GM19351 (cell line): Measurements from ENCODE around the gene TBK1.
A peak's percentile ranks its signal among the peaks of the same experiment; 100 is the strongest.

Experiments
- ATAC-seq: cut with Tn5 transposase; IDR thresholded peaks from one replicate; pipeline ENCODE4 v1.9.1; 2021; ENCODE audit warnings: mild to moderate bottlenecking, moderate library complexity; ENCODE audit not compliant: unreplicated experiment

TBK1 gene

DNA sequence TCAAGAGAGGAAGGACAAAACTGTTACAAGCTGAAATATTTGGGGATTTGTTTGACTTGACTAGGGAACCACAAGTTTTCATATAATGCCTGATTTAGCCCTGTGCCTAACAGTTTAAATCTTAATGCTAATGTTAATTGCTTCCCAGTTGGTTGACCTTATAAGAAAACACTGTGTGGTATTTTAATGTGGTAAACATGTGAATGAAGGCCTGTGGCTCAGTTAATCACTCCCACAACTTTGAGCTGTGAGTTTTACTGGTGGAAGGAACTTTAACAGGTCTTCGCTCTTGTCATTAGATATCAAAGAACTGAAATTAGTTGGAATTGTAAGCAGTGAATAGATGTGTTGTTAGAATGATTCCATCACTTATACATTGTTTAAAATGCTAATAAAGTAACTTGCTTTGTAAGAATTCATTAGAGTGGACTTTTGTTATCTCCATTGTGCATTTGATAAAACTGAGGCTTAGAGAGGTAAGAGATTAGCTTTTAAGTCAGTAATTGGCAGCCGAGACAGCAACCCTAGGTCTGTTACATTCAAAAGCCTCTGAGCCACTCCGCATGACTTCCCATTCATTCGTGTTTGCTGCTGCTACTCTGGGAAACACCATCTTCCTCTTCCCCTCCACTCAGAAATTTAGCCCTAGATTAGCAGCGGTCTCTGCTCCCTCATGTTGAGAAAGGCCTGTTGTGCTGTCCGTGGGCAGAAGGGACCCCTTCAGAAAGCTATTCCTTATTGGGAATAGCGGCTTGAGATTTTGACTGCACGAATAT is 1.0 kb upstream of the TBK1 start:
- ATAC-seq, result no peak

GRCh38 chr12:64452559-64453329 is 824 bp downstream of the TBK1 start:
- no peak for ATAC-seq

GRCh38 chr12:64455506-64455905 is 3.6 kb downstream of the TBK1 start:
- ATAC-seq, result no peak

DNA sequence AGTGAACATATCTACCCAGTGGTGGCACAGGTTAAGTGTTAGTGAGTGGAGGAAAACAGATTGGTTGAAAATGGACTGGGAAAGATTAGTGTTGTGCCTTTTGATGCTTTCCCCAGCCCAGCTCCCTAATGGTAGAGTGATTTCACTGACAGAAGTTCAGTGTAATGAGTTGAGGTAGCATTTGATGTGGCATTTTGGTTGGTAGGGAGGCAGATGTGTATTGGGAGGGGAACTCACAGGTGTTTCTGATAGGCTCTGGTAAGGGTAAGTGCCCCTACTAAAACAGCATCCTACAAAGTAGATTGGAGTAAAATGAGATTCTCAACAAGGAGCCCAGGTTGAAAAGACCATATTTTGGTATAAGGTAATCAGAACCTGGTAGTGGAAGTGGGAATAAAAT is 4.2 kb downstream of the TBK1 start:
- ATAC-seq, result no peak

DNA sequence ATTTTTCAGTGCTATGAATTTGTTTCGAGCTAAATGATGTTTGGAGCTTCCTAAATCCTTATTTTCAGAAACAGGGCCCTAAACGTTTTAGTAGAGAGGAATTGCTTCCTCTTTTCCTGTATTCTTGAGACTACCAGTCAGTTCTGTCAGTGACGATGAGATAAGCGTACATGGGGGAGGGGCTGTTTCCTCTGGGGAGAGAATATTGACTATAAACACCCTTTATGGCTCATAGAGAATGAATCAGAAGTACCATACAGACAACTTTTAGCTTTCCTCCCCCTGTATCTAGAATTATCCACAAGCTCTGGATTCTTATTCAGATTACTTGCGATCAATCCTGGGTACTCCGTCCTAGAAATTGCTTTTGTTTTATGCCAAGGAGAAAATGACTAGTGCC is 5.1 kb downstream of the TBK1 start:
- ATAC-seq, result no peak

- ATAC-seq, result no peak
These were observed 5.5 kb downstream of the TBK1 start for GRCh38 chr12:64457466-64457865.

GRCh38 chr12:64457923-64458322 is 6.0 kb downstream of the TBK1 start:
- no peak for ATAC-seq

DNA sequence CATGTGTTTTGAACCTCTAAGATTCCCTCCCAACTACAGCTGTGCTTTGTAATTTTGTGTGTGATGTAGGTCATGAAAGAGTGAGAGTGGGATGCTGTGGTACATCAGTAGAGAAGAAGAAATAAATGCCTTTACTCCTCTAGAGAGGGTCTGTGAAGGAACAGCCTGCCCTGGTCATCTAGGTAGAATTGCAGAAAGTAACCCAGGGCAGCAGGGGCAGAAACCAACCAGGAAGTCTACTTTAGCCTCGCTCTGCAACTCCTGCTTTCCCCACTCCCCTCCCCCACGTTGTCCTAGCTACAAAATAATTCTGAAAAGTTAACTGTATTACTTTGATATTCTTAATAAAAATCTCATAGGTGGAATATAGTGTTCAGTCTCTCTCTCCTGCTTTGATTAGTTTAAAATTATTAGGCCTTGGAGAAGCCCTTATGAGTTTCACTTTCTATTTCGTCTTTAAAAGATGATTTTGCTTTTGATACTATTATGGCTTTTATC is 7.5 kb downstream of the TBK1 start:
- ATAC-seq, result peak; percentile 49

DNA sequence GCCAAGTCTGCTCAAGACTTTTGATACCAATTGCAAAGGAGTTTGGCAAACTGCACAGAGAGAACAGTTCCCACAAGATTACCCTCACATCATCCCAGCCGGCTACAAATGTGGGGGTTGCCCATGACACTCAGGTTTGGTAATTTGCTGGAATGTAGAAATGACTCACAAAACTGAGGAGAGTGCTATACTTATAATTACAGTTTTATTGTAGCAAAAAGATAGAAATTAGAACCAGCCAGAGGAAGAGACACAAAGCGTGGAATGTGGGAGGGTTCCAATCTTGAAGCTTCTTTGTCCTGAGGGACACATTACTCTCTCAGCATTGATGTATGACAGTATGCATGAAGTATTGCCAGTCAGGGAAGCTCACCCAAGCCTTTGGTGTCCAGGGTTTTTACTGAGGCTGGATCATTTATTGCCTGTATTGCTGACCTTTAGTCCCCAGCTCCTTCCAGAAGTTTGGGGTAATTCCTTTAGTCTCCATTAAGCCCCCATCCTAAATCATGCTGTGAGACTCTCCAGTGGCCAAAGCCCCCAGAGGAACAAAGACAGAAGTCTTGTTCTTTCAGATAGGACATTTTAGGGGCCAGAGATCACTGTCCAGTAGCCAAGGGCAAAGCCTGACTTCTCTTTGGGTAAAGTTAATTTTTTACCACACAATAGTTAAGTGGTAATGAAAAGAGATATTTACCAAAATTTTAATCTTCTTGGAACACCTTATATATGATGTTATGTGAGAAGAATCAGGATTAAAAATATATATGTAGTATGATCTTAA is 9.9 kb downstream of the TBK1 start:
- ATAC-seq, result no peak

- no peak for ATAC-seq
These were observed 14.3 kb downstream of the TBK1 start for GRCh38 chr12:64466178-64466577.

DNA sequence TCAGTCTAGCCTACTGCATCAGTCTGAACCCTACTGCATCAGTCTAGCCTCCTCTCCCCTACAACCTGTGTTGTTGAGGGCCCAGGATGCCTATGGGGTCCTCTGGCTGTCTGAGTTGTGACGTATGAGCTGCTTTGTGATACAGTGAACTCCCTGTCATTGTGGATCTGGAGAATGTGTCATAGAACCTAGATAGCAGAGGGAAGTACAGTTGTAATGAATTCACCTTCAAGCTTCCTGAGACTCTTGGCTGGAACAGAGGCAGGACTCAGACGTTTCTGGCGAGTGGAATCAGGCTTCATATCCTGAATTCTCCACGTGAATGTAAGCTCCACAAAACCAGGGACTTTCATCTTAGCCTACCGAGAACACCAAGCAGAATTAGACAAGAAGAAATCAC is 17.0 kb downstream of the TBK1 start:
- ATAC-seq, result no peak

DNA sequence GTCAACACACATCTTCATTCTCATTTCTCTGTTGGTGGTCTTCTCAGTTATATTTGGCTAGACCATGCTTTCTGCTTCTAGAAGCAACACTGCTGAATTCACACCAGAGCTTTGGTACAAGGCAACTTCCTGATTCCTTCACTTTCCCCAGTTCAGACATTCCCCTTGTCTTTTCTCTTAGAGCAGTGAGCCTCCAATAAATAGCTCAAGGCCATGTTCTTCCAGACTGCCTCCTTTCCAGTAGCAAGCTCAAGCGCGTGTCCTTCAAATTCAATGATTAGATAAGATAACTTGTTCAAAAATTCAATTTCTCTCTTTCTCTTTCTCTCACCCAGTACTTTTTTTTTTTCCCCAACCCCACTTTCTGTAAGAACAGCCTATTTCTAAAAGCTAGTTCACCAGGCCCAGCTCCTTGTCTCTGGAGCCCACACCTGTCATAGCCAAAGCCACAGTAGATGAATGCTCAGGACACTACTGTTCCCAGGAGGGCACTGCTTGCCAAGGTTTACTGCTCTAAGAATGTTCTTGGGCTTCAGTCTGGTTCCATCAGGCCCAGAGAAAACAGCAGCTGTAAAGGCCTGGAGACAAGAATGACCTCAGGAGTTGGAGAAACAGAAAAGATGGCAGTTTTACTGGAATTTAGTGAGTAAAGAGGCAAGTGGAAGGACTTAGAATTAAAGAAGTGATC is 17.7 kb downstream of the TBK1 start:
- no peak for ATAC-seq

GRCh38 chr12:64470495-64470894 is 18.6 kb downstream of the TBK1 start:
- no peak for ATAC-seq

DNA sequence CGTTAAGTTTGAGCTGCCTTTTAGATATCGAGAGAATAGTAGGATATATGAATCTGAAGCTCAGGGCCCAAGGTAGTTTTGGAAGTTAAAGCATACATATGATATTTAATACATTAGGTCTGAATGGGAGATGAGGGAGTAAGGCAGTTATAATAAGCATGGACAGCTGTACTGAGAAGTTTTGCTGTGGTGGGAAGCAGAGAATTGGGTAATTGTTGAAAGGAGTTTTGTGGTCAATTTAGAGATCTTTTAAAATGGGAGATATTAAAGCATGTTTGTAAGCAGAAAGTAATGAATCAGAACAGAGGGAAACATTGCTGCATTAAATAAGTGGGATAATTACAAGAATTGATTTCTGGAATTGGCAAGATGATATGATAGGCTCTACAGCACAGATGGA is 21.3 kb downstream of the TBK1 start:
- no peak for ATAC-seq

DNA sequence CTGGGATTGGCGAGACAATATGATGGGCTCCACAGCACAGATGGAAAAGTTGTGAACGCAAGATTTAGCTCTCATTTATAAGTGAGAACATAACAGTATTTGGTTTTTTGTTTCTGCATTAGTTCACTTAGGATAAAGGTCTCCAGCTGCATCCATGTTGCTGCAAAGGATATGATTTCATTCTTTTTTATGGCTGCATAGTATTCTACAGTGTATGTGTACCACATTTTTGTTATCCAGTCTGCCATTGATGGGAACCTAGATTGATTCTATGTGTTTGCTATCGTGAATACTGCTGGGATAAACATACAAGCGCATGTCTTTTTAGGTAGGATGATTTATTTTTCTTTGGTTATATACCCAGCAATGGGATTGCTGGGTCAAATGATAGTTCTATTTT is 23.6 kb downstream of the TBK1 start:
- ATAC-seq, result no peak

DNA sequence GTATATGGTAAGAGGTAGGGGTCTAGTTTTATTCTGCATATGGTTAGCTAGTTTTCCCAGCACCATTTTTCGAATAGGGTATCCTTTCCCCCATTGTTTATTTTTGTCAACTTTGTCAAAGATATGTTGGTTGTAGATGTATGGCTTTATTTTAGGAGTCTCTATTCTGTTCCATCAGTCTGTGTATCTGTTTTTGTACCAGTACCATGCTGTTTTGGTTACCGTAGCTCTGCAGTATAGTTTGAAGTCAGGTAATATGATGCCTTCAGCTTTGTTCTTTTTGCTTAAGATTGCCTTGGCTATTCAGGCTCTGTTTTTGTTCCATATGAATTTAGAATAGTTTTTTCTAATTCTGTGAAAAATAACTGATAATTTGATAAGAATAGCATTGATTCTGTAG is 24.9 kb downstream of the TBK1 start:
- no peak for ATAC-seq

GRCh38 chr12:64478661-64479060 is 26.7 kb downstream of the TBK1 start:
- no peak for ATAC-seq

DNA sequence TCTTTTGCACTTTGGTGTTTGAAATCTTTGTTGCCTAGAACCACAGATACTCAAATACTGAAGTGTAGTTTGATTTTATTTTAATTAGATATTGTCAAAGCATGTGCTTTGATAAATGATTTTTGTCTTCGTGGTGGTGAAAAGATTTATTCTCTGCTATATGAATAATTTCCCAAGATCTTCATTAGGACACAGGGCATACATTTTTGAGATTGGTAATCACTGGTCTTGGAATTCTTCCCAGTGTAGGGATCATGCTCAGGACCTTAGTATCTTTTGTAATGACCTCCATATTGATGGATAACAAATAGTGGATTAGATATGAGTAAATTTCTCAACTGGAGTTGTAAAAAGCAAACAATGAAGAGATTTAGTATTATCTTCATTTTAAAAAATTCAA is 28.2 kb downstream of the TBK1 start:
- no peak for ATAC-seq

DNA sequence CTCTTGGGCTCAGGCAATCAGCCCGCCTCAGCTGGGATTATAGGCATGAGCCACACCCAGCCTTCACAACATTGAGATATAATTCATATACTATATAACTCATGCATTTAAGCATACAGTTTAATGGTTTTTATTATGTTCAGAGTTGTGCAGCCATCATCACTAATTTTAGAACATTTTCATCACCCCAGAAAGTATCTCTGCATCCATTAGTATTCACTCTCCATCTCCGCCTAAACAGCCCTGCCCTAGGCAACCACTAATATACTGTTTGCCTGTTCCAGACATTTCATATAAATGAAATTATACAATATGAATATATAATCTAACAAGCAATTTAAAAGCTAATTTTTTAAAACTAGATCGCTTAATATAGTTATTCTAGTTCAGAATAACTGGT is 34.7 kb downstream of the TBK1 start:
- ATAC-seq, result no peak

GRCh38 chr12:64491718-64492117 is 39.8 kb downstream of the TBK1 start:
- ATAC-seq, result no peak

- ATAC-seq, result no peak
These were observed 41.6 kb downstream of the TBK1 start for GRCh38 chr12:64493513-64493912.
